ENCODE measurements around the gene ARHGEF2.

DNA sequence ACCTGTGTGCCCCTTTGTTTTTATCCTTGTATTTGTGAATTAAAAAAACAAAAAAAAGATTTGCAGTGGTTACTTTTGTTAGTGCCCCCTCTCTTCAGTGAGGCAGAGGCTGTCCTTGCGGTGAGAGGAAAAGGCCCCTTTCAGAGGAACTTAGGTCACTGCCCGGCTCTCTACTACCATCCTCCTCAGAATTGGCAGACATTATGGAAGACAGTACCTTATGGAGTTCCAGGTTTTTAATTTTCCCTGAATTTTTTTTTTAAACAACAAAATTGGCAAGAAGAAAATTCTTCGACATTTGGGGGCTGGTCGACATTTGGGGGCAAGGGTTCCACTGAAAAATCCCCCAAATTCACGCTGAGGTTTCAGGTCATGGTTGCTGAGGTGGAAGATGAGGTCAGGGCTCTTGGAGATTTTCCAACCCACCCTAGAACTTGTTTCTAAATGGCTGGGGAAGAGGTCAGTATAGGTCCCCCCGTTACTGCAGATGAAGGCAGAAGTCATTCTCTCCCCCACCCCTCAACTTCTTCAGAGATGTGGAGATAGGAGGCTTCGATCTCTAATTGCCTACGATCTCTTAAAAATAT, 31.6 kb downstream of the ARHGEF2 start:
- TF ChIP-seq, protein P1, sequence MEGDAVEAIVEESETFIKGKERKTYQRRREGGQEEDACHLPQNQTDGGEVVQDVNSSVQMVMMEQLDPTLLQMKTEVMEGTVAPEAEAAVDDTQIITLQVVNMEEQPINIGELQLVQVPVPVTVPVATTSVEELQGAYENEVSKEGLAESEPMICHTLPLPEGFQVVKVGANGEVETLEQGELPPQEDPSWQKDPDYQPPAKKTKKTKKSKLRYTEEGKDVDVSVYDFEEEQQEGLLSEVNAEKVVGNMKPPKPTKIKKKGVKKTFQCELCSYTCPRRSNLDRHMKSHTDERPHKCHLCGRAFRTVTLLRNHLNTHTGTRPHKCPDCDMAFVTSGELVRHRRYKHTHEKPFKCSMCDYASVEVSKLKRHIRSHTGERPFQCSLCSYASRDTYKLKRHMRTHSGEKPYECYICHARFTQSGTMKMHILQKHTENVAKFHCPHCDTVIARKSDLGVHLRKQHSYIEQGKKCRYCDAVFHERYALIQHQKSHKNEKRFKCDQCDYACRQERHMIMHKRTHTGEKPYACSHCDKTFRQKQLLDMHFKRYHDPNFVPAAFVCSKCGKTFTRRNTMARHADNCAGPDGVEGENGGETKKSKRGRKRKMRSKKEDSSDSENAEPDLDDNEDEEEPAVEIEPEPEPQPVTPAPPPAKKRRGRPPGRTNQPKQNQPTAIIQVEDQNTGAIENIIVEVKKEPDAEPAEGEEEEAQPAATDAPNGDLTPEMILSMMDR (IDR thresholded peaks at IDR 0.05; ENCODE audit: insufficient read depth, low read length): no peak
- no peak for TF ChIP-seq POLR2AphosphoS5 (IDR thresholded peaks at IDR 0.05; ENCODE audit: low read depth)
- TF ChIP-seq, protein P2, sequence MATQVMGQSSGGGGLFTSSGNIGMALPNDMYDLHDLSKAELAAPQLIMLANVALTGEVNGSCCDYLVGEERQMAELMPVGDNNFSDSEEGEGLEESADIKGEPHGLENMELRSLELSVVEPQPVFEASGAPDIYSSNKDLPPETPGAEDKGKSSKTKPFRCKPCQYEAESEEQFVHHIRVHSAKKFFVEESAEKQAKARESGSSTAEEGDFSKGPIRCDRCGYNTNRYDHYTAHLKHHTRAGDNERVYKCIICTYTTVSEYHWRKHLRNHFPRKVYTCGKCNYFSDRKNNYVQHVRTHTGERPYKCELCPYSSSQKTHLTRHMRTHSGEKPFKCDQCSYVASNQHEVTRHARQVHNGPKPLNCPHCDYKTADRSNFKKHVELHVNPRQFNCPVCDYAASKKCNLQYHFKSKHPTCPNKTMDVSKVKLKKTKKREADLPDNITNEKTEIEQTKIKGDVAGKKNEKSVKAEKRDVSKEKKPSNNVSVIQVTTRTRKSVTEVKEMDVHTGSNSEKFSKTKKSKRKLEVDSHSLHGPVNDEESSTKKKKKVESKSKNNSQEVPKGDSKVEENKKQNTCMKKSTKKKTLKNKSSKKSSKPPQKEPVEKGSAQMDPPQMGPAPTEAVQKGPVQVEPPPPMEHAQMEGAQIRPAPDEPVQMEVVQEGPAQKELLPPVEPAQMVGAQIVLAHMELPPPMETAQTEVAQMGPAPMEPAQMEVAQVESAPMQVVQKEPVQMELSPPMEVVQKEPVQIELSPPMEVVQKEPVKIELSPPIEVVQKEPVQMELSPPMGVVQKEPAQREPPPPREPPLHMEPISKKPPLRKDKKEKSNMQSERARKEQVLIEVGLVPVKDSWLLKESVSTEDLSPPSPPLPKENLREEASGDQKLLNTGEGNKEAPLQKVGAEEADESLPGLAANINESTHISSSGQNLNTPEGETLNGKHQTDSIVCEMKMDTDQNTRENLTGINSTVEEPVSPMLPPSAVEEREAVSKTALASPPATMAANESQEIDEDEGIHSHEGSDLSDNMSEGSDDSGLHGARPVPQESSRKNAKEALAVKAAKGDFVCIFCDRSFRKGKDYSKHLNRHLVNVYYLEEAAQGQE (IDR thresholded peaks at IDR 0.05; ENCODE audit: insufficient replicate concordance, low read depth): no peak
- no peak for TF ChIP-seq SPI1 (IDR thresholded peaks at IDR 0.05; ENCODE audit: borderline replicate concordance, low read depth)
- TF ChIP-seq GABPA (IDR thresholded peaks at IDR 0.05; ENCODE audit: low read depth): no peak
